ENCODE data around the gene SWAP70.
"Not testable (repeated sequence)": the region's sequence is repeated elsewhere in the genome, so short reads cannot be mapped to it uniquely, and the experiment has no call there.

SWAP70 gene

DNA sequence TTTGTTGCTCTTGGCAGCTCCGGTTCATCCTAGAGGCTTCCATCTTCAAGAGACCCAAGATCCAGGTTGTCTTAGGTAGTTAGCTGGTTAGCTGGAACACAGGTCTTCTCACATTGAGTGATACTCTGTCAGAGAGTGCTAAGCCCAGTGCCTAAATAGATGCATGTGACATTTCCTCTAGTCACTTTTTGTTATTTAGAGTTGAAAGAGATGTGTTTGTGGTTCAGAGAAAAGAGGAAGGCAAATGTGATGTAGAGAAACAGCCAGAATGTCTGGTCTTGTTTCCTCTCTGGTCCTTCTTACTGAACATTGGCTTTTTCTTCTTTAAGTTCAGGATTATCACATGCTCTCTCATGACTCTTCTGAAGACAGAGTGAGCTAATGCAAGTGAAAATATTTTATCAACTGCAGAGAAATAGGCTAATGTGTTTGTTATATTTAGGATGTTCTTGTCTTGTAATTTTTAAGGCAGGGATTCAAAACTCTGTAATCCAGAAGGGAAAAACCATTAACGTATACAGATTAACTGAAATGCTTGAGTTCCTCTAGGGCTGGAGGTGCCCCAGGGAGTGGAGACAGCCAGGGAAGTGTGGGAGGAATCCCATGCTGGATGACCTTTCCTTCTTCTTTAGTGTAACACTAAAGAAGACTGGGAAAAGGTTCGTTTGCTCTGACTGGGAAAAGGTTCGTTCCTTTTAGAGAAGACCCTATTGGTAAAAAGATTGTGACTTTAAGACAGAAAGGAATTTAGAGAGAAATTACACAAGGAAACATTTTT lies 75.4 kb downstream of the SWAP70 start:
- ChIA-PET CTCF (no interaction called here), POLR2A (no interaction called here)
- DNase-seq (ENCODE audit: extremely low spot score) = no peak
- TF ChIP-seq FOXM1 (IDR thresholded peaks at IDR 0.05; ENCODE audit: borderline replicate concordance) (no peak), LEF1 (IDR thresholded peaks at IDR 0.05; ENCODE audit: borderline replicate concordance) (no peak), SP1 (IDR thresholded peaks at IDR 0.05) (no peak), SUZ12 (IDR thresholded peaks at IDR 0.05) (no peak), ZNF384 (IDR thresholded peaks at IDR 0.05) (no peak), FOXK2 (IDR thresholded peaks at IDR 0.05) (no peak), L3MBTL2 (conservative IDR thresholded peaks at IDR 0.05) (no peak), ARNT (IDR thresholded peaks at IDR 0.05) (no peak), CTBP1 (IDR thresholded peaks at IDR 0.05; ENCODE audit: borderline replicate concordance) (no peak), FOXA1 (IDR thresholded peaks at IDR 0.05) (no peak), HDGF (IDR thresholded peaks at IDR 0.05; ENCODE audit: borderline replicate concordance) (no peak), BHLHE40 (IDR thresholded peaks at IDR 0.05; ENCODE audit: borderline replicate concordance) (no peak), ELF4 (IDR thresholded peaks at IDR 0.05) (no peak), NFRKB (IDR thresholded peaks at IDR 0.05) (no peak), TARDBP (IDR thresholded peaks at IDR 0.05) (no peak)
- TF ChIP-seq, protein P1, sequence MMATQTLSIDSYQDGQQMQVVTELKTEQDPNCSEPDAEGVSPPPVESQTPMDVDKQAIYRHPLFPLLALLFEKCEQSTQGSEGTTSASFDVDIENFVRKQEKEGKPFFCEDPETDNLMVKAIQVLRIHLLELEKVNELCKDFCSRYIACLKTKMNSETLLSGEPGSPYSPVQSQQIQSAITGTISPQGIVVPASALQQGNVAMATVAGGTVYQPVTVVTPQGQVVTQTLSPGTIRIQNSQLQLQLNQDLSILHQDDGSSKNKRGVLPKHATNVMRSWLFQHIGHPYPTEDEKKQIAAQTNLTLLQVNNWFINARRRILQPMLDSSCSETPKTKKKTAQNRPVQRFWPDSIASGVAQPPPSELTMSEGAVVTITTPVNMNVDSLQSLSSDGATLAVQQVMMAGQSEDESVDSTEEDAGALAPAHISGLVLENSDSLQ (IDR thresholded peaks at IDR 0.05) = no peak

GRCh38 chr11:9740202-9740883 lies 76.5 kb downstream of the SWAP70 start:
- ChIA-PET POLR2A (no interaction called here), CTCF (no interaction called here)
- no peak for TF ChIP-seq LEF1 (IDR thresholded peaks at IDR 0.05; ENCODE audit: borderline replicate concordance)
- no peak for TF ChIP-seq SP1 (IDR thresholded peaks at IDR 0.05)
- no peak for TF ChIP-seq ZNF384 (IDR thresholded peaks at IDR 0.05)
- TF ChIP-seq ARNT (IDR thresholded peaks at IDR 0.05) = no peak
- DNase-seq (ENCODE audit: extremely low spot score) = no peak

DNA sequence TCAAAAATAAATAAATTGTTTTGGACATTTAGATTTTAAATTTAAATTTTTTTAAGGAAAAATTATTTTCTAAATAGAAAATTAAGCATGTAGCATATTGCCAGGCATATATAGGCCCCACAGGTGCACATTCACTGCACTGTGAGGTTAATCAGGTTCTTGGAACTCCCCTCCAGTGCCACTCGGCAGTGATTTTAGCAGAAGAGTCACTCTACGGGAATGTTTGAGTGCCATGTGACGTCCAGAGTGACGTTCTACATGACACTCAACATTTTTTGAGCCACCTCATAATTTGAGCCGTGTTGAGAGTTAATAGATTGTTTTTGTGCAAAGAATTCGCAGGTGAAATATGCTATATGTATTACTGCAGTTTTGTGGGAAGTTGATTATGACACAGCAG lies 77.4 kb downstream of the SWAP70 start:
- CTCF ChIA-PET = no interaction called here
- DNase-seq (ENCODE audit: extremely low spot score) = no peak
- POLR2A ChIA-PET = no interaction called here
- TF ChIP-seq SP1 (IDR thresholded peaks at IDR 0.05) = no peak
- TF ChIP-seq FOXM1 (IDR thresholded peaks at IDR 0.05; ENCODE audit: borderline replicate concordance) = no peak

- POLR2A ChIA-PET; DNase-seq (ENCODE audit: extremely low spot score); CTCF ChIA-PET: not testable (repeated sequence)
Observed at GRCh38 chr11:9743512-9743911, 79.6 kb downstream of the SWAP70 start.

DNA sequence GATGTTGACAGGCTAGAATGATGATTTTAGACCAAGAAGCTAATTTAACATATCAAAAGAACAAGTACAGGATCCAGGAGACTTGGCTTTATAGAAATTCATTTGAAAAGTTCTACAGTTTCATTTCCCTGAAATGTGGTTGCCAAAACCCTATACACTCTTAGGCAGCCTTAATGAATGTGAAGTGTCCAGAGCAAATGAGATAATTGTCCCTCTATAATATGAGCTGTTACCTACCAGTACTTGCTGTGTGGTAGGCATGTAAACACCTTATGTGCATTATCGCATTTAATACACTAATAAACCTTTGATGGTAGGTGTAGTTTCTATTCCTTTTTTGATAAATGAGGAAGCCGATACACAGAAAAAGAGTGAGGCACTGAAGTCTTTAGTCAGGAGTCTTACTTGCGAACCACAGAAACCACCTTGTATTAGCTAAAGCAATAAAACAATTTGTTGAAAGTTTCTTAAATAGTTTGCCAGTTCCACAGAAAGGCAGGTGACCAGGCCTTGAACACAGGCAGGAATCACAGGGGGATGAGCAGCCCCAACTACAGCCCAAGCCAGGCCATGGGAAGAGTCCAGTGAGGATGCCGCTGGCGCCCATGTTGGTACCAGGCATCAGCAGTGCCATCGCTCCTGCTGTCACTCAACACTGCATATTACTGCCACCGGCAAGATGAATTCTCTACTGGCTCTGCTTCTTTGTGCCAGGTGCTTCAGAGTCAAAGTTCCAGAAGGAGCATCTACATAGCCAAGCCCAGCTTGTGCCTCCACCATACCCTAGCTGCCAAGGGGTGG lies 81.7 kb downstream of the SWAP70 start:
- TF ChIP-seq ARNT (IDR thresholded peaks at IDR 0.05) (no peak), NFRKB (IDR thresholded peaks at IDR 0.05) (no peak)
- POLR2A ChIA-PET = no interaction called here
- no peak for DNase-seq (ENCODE audit: extremely low spot score)
- CTCF ChIA-PET = interaction anchor here (0.8 kb wide), 1 partner anchor 133 kb away, joined by 3 read pairs; no protein-coding TSS in a partner anchor

- ChIA-PET POLR2A (no interaction called here), CTCF (interaction anchor here (1.6 kb wide), 1 partner anchor 140 kb away, joined by 3 read pairs; no protein-coding TSS in a partner anchor)
Observed at GRCh38 chr11:9747229-9747628, 83.4 kb downstream of the SWAP70 start.

DNA sequence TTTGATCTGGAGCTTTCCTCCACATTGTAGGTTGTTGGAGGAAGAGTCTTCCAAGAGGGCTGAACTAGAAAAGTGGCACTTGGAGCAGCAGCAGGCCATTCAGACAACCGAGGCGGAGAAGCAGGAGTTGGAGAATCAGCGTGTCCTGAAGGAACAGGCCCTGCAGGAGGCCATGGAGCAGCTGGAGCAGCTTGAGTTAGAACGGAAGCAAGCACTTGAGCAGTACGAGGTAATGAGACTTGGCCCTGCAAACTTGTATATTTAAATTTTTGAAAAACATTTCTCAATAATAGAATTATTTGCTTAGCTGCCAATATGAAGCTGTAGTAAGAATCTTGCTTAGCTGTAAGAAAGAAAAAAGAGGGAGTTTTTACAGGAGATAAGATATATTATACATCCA lies 84.0 kb downstream of the SWAP70 start:
- TF ChIP-seq LEF1 (IDR thresholded peaks at IDR 0.05; ENCODE audit: borderline replicate concordance) = no peak
- CTCF ChIA-PET = interaction anchor here (0.9 to 1.6 kb wide), 3 partner anchors 128 to 141 kb away, joined by 3 to 4 read pairs (median 4); no protein-coding TSS in a partner anchor
- DNase-seq (ENCODE audit: extremely low spot score) = no peak
- POLR2A ChIA-PET = interaction anchor here (0.6 to 1.1 kb wide), 2 partner anchors 12 to 230 kb away, joined by 3 to 4 read pairs; no protein-coding TSS in a partner anchor

More at GRCh38 chr11:9747229-9747628, 83.4 kb downstream of the SWAP70 start:
- TF ChIP-seq TARDBP (IDR thresholded peaks at IDR 0.05) = no peak
- no peak for TF ChIP-seq ZNF384 (IDR thresholded peaks at IDR 0.05)
- TF ChIP-seq, protein P1 (IDR thresholded peaks at IDR 0.05) = no peak
- TF ChIP-seq L3MBTL2 (conservative IDR thresholded peaks at IDR 0.05) = no peak
- no peak for TF ChIP-seq FOXK2 (IDR thresholded peaks at IDR 0.05)
- DNase-seq (ENCODE audit: extremely low spot score) = no peak
